ENCODE results near the gene MRPL27.
"Not testable (repeated sequence)": the region's sequence is repeated elsewhere in the genome, so short reads cannot be mapped to it uniquely, and the experiment has no call there.

The MRPL27 gene

GRCh38 chr17:50372758-50373556 is at the start of gene MRPL27, which contains the start of gene EME1:
Gene MRPL27, minus strand, starts transcription at chr17:50373184. Its CDS starts 14 bp downstream, at chr17:50373170.
Gene EME1, plus strand, starts transcription at chr17:50373229. Its CDS starts 1,980 bp downstream, at chr17:50375209.
- DNase-seq, result peak; percentile 91

GRCh38 chr17:50422738-50423137 is 49.8 kb upstream of the MRPL27 start:
- no peak for DNase-seq

GRCh38 chr17:50421308-50422051 is 48.5 kb upstream of the MRPL27 start:
- DNase-seq, result no peak

- DNase-seq, result no peak
Observed at GRCh38 chr17:50420419-50421112, 47.6 kb upstream of the MRPL27 start.

- not testable (repeated sequence) for DNase-seq
Observed at GRCh38 chr17:50419577-50419976, 46.6 kb upstream of the MRPL27 start.

- DNase-seq, result no peak
Observed at GRCh38 chr17:50414808-50415207, 41.8 kb upstream of the MRPL27 start.

GRCh38 chr17:50412188-50412732 is 39.3 kb upstream of the MRPL27 start:
- DNase-seq, result no peak

- no peak for DNase-seq
Observed at GRCh38 chr17:50407921-50408320, 34.9 kb upstream of the MRPL27 start.

- no peak for DNase-seq
Observed at GRCh38 chr17:50406578-50406977, 33.6 kb upstream of the MRPL27 start.

- DNase-seq, result not testable (repeated sequence)
Observed at GRCh38 chr17:50405351-50405750, 32.4 kb upstream of the MRPL27 start.

- not testable (repeated sequence) for DNase-seq
Observed at GRCh38 chr17:50399591-50399990, 26.6 kb upstream of the MRPL27 start.

- DNase-seq, result not testable (repeated sequence)
Observed at GRCh38 chr17:50398672-50399071, 25.7 kb upstream of the MRPL27 start.

- no peak for DNase-seq
Observed at GRCh38 chr17:50397919-50398285, 24.9 kb upstream of the MRPL27 start.

GRCh38 chr17:50397111-50397918 is 24.3 kb upstream of the MRPL27 start, which contains the start of gene LRRC59:
Gene LRRC59, minus strand, starts transcription at chr17:50397523. Its CDS starts 206 bp downstream, at chr17:50397317.
- peak; percentile 99 for DNase-seq

GRCh38 chr17:50396261-50397110 is 23.5 kb upstream of the MRPL27 start:
- DNase-seq, result no peak

GRCh38 chr17:50394711-50395110 is 21.7 kb upstream of the MRPL27 start:
- DNase-seq, result no peak

GRCh38 chr17:50393700-50394099 is 20.7 kb upstream of the MRPL27 start:
- DNase-seq, result no peak

GRCh38 chr17:50392621-50393020 is 19.6 kb upstream of the MRPL27 start:
- DNase-seq, result no peak

GRCh38 chr17:50389534-50389933 is 16.6 kb upstream of the MRPL27 start:
- DNase-seq, result no peak

GRCh38 chr17:50388728-50389127 is 15.7 kb upstream of the MRPL27 start:
- DNase-seq, result no peak

- no peak for DNase-seq
Observed at GRCh38 chr17:50386510-50386909, 13.5 kb upstream of the MRPL27 start.

Data from activated CD8-positive, alpha-beta memory T cell treated with anti-CD3 and anti-CD28 coated beads, Interleukin-2, amount 50 U/mL, for 48 hours (primary cell).